ENCODE measurements around the gene FLYWCH2. TPM values are rescaled to one million over a fixed set of nuclear protein-coding genes. Genes with fewer than 3 reads are reported as not detected.

FLYWCH2 gene
- total RNA-seq, 1 donor from 2014 or later = 69.5 TPM

- TF ChIP-seq CTCF (IDR thresholded peaks at IDR 0.05; ENCODE audit: insufficient read depth, low read length, poor library complexity, severe bottlenecking) = peak; percentile 84
- no peak for DNase-seq (ENCODE audit: low read depth)
- Histone ChIP-seq H3K27me3 (ENCODE audit: control insufficient read depth, insufficient read depth, low read length) (no peaks in the 10 kb centered on the region), H3K4me3 (ENCODE audit: low read depth, low read length) (no peak overlapping the region), H3K36me3 (ENCODE audit: control insufficient read depth, insufficient read depth, low read length) (no peaks in the 10 kb centered on the region)
Measured at GRCh38 chr16:2919511-2920255, 36.7 kb downstream of the FLYWCH2 start.

GRCh38 chr16:2923481-2923880 lies 40.5 kb downstream of the FLYWCH2 start:
- no peak for TF ChIP-seq CTCF (IDR thresholded peaks at IDR 0.05; ENCODE audit: insufficient read depth, low read length, poor library complexity, severe bottlenecking)
- Histone ChIP-seq H3K27me3 (ENCODE audit: control insufficient read depth, insufficient read depth, low read length) (no peaks in the 10 kb centered on the region), H3K36me3 (ENCODE audit: control insufficient read depth, insufficient read depth, low read length) (no peaks in the 10 kb centered on the region), H3K4me3 (ENCODE audit: low read depth, low read length) (no peak overlapping the region)
- DNase-seq (ENCODE audit: low read depth) = no peak

- Histone ChIP-seq H3K36me3 (ENCODE audit: control insufficient read depth, insufficient read depth, low read length) (no peaks in the 10 kb centered on the region), H3K4me3 (ENCODE audit: low read depth, low read length) (no peak overlapping the region), H3K27me3 (ENCODE audit: control insufficient read depth, insufficient read depth, low read length) (no peaks in the 10 kb centered on the region)
- no peak for TF ChIP-seq CTCF (IDR thresholded peaks at IDR 0.05; ENCODE audit: insufficient read depth, low read length, poor library complexity, severe bottlenecking)
- no peak for DNase-seq (ENCODE audit: low read depth)
Measured at GRCh38 chr16:2924901-2925755, 42.1 kb downstream of the FLYWCH2 start.

- H3K4me3 ChIP-seq (ENCODE audit: low read depth, low read length) = no peak overlapping the region
- no peaks in the 10 kb centered on the region for H3K36me3 ChIP-seq (ENCODE audit: control insufficient read depth, insufficient read depth, low read length)
- no peak for DNase-seq (ENCODE audit: low read depth)
- no peak for TF ChIP-seq CTCF (IDR thresholded peaks at IDR 0.05; ENCODE audit: insufficient read depth, low read length, poor library complexity, severe bottlenecking)
- no peaks in the 10 kb centered on the region for H3K27me3 ChIP-seq (ENCODE audit: control insufficient read depth, insufficient read depth, low read length)
Measured at GRCh38 chr16:2925951-2926649, 43.1 kb downstream of the FLYWCH2 start.

GRCh38 chr16:2926650-2926999 lies 43.6 kb downstream of the FLYWCH2 start:
- TF ChIP-seq CTCF (IDR thresholded peaks at IDR 0.05; ENCODE audit: insufficient read depth, low read length, poor library complexity, severe bottlenecking) = no peak
- Histone ChIP-seq H3K27me3 (ENCODE audit: control insufficient read depth, insufficient read depth, low read length) (no peaks in the 10 kb centered on the region), H3K4me3 (ENCODE audit: low read depth, low read length) (no peak overlapping the region), H3K36me3 (ENCODE audit: control insufficient read depth, insufficient read depth, low read length) (no peaks in the 10 kb centered on the region)
- DNase-seq (ENCODE audit: low read depth) = no peak
